Uterus (tissue), 2 donors: ENCODE measurements around the gene ZNF865.

Source experiments
- POLR2A ChIP-seq, 2 donors: fragments of 450-650 bp; IDR thresholded peaks; one replicate each; pipeline ENCODE4 v1.6.1; 2016; ENCODE audit warnings: antibody characterized with exemption in 2 of 2, mild to moderate bottlenecking in 1 of 2, moderate library complexity in 1 of 2
- TF ChIP-seq, protein P1 (sequence below), 4 experiments: fragments of 200-600 bp in 2 of 4; fragments of 450-650 bp in 2 of 4; sonication (generic) in 2 of 4; IDR thresholded peaks; one replicate each; pipeline ENCODE4 v1.5.1; 2016 to 2019; ENCODE audit warnings: antibody characterized with exemption in 4 of 4, mild to moderate bottlenecking in 2 of 4, moderate library complexity in 1 of 4

DNA sequence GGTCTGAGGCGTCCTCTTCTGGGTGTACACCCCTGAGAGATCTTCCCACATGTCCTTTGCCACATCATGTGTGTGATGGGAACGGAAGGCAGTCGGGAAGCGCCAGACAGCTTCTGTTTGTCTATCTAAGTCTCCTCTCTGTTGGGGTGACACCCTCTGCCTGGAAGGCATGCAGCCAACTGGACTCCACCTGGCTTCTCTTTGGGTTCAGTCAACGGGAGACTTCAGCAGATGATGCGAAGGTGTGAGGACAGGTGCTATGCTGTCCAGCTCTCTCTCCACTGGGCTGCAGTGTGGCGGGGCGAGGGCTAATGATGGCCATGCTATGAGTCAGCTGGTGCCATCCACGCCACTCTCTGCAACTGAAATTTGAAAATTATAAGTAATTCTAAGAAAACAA is 45.8 kb upstream of the ZNF865 start:
- TF ChIP-seq, protein P1, sequence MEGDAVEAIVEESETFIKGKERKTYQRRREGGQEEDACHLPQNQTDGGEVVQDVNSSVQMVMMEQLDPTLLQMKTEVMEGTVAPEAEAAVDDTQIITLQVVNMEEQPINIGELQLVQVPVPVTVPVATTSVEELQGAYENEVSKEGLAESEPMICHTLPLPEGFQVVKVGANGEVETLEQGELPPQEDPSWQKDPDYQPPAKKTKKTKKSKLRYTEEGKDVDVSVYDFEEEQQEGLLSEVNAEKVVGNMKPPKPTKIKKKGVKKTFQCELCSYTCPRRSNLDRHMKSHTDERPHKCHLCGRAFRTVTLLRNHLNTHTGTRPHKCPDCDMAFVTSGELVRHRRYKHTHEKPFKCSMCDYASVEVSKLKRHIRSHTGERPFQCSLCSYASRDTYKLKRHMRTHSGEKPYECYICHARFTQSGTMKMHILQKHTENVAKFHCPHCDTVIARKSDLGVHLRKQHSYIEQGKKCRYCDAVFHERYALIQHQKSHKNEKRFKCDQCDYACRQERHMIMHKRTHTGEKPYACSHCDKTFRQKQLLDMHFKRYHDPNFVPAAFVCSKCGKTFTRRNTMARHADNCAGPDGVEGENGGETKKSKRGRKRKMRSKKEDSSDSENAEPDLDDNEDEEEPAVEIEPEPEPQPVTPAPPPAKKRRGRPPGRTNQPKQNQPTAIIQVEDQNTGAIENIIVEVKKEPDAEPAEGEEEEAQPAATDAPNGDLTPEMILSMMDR (IDR thresholded peaks at IDR 0.05), result no peak
- no peak for TF ChIP-seq POLR2A (IDR thresholded peaks at IDR 0.05)
